Left ventricle myocardium inferior (tissue), 1 donor: Measurements from ENCODE around the gene TMPRSS3. TPM values are rescaled to one million over a fixed set of nuclear protein-coding genes. Genes with fewer than 3 reads are reported as not detected.

Experiments
- DNase-seq: peaks from one replicate; pipeline ENCODE4 v3.0.0-alpha.2; 2020
- H3K27ac ChIP-seq: fragments of 200-600 bp; replicated peaks from 2 replicates; pipeline ENCODE4 v1.8.0; 2021
- H3K27me3 ChIP-seq: fragments of 200-600 bp; 2 replicates; pipeline ENCODE4 v1.8.0; 2021; ENCODE audit warnings: low read depth
- H3K36me3 ChIP-seq: fragments of 200-600 bp; 2 replicates; pipeline ENCODE4 v1.8.0; 2021
- H3K4me1 ChIP-seq: fragments of 200-600 bp; 2 replicates; pipeline ENCODE4 v1.8.0; 2021
- H3K4me3 ChIP-seq: fragments of 200-600 bp; 2 replicates; pipeline ENCODE4 v1.8.0; 2021; ENCODE audit warnings: mild to moderate bottlenecking, moderate library complexity
- H3K9me3 ChIP-seq: fragments of 200-600 bp; replicated peaks from 2 replicates; pipeline ENCODE4 v1.8.0; 2021
- CTCF ChIP-seq: fragments of 200-600 bp; IDR thresholded peaks from 2 replicates; pipeline ENCODE4 v1.8.0; 2021; ENCODE audit warnings: antibody characterized with exemption, mild to moderate bottlenecking, borderline replicate concordance
- intact Hi-C: fragments of 100-400 bp; cut with micrococcal nuclease; formaldehyde crosslinking; loops from one replicate; pipeline ENCODE4 v1.11.0; 2022
- total RNA-seq: library from RNA; stranded (reverse); fragmentation: NEBNext Ultra II Directional; extraction: Animal tissue kit (Norgen Biotek cat#: 25700); gene quantifications from one replicate; pipeline ENCODE4 v1.2.1, GENCODE V29; 2021
- donor health status: DM: no; HTN: yes; CAD: no; lungs with severe emphysema.

The TMPRSS3 gene
- total RNA-seq, 1 donor from 2014 or later, result not detected

- intact Hi-C loops, result no loop called here
- TF ChIP-seq CTCF, result no peak
- H3K36me3 ChIP-seq, result no peaks in the 10 kb centered on the region
- H3K27ac ChIP-seq, result no peak overlapping the region
- H3K4me1 ChIP-seq, result no peaks in the 10 kb centered on the region
- peaks cover 12% of the 10 kb centered on the region for H3K9me3 ChIP-seq
- H3K4me3 ChIP-seq, result no peak overlapping the region
- no peak for DNase-seq
- peaks cover 87% of the 10 kb centered on the region for H3K27me3 ChIP-seq
Measured at GRCh38 chr21:42427809-42428419, 32.1 kb upstream of the TMPRSS3 start.

- TF ChIP-seq CTCF, result no peak
- Histone ChIP-seq H3K4me3 (no peak overlapping the region), H3K9me3 (peaks cover 4% of the 10 kb centered on the region), H3K4me1 (no peaks in the 10 kb centered on the region), H3K27ac (no peak overlapping the region), H3K27me3 (peaks cover 88% of the 10 kb centered on the region), H3K36me3 (no peaks in the 10 kb centered on the region)
- intact Hi-C loops, result no loop called here
- no peak for DNase-seq
Measured at GRCh38 chr21:42426876-42427480, 31.1 kb upstream of the TMPRSS3 start.

- no peaks in the 10 kb centered on the region for H3K36me3 ChIP-seq
- DNase-seq, result no peak
- intact Hi-C loops, result no loop called here
- H3K4me1 ChIP-seq, result no peaks in the 10 kb centered on the region
- H3K9me3 ChIP-seq, result peaks cover 6% of the 10 kb centered on the region
- no peak overlapping the region for H3K27ac ChIP-seq
- no peak for TF ChIP-seq CTCF
- peaks cover 88% of the 10 kb centered on the region for H3K27me3 ChIP-seq
- no peak overlapping the region for H3K4me3 ChIP-seq
Measured at GRCh38 chr21:42426424-42426823, 30.6 kb upstream of the TMPRSS3 start.

- Histone ChIP-seq H3K4me1 (no peaks in the 10 kb centered on the region), H3K4me3 (no peak overlapping the region), H3K9me3 (peaks cover 15% of the 10 kb centered on the region), H3K27me3 (peaks cover 88% of the 10 kb centered on the region), H3K36me3 (no peaks in the 10 kb centered on the region), H3K27ac (no peak overlapping the region)
- DNase-seq, result no peak
- intact Hi-C loops, result no loop called here
- no peak for TF ChIP-seq CTCF
Measured at GRCh38 chr21:42425591-42425990, 29.7 kb upstream of the TMPRSS3 start.

- Histone ChIP-seq H3K4me1 (no peaks in the 10 kb centered on the region), H3K36me3 (no peaks in the 10 kb centered on the region), H3K27ac (no peak overlapping the region), H3K27me3 (peaks cover 89% of the 10 kb centered on the region), H3K4me3 (no peak overlapping the region), H3K9me3 (peaks cover 17% of the 10 kb centered on the region)
- intact Hi-C loops, result no loop called here
- no peak for DNase-seq
- TF ChIP-seq CTCF, result no peak
Measured at GRCh38 chr21:42424914-42425541, 29.2 kb upstream of the TMPRSS3 start.
